K562 (cell line): ENCODE data around the gene FAM200A. TPM values are rescaled to one million over a fixed set of nuclear protein-coding genes. Genes with fewer than 3 reads are reported as not detected.

ENCODE experiments used
- ATAC-seq: fragments of 200-7000 bp; cut with Tn5 transposase; 3 replicates; pipeline ENCODE4 v1.9.1; 2020; ENCODE audit warnings: moderate library complexity
- Bru-seq: library from RNA; stranded (reverse); fragments of 400-500 nt; gene quantifications from one replicate; lab custom pipeline; 2021; lab: Mats Ljungman, UMichigan
- BruChase-seq, 2 experiments: library from RNA; stranded (reverse); fragments of 400-500 nt; gene quantifications; one replicate each; lab custom pipeline; 2021; lab: Mats Ljungman, UMichigan
- BruUV-seq: library from RNA; stranded (reverse); fragments of 400-500 nt; replicated peaks from 2 replicates; lab custom pipeline; 2021; lab: Mats Ljungman, UMichigan
- CTCF ChIA-PET: fragments of 300-600 bp; formaldehyde crosslinking; extraction: SDS; loops from one replicate; lab custom pipeline; 2021; ENCODE audit warnings: low intra/inter-chr PET ratio; lab: Yijun Ruan, JAX
- POLR2A ChIA-PET: fragments of 300-600, 350-650 bp; sonication (Branson Sonifier 250); formaldehyde crosslinking; extraction: SDS; loops from one replicate; lab custom pipeline; 2021; ENCODE audit warnings: antibody characterized with exemption, inconsistent platforms; lab: Yijun Ruan, JAX
- DNase-seq, 4 experiments: peaks; one replicate each; pipeline versions ENCODE4 v3.0.0 to v3.0.0-alpha.2; 2011 to 2018; ENCODE audit warnings: low spot score in 3 of 4, mixed read lengths in 3 of 4; ENCODE audit errors: extremely low read depth in 1 of 4
- FAIRE-seq: peaks from 2 replicates; lab custom pipeline; 2011; peaks lifted over from hg19 to GRCh38; lab: Jason Lieb, UNC
- H2AFZ ChIP-seq: 2 replicates; pipeline ENCODE4 v1.6.0; 2011; ENCODE audit warnings: low read depth, low read length, control low read depth, inconsistent platforms
- H3K27ac ChIP-seq: fragments of 200-600 bp; 3 replicates; pipeline ENCODE4 v1.8.0; 2011; ENCODE audit warnings: low read depth, mild to moderate bottlenecking, control low read depth, inconsistent platforms, low read length, moderate library complexity, mixed read lengths; ENCODE audit errors: extremely low read depth
- H3K27me3 ChIP-seq, 2 experiments: fragments of 300-600 bp in 1 of 2; 2 replicates in 1 of 2; 3 replicates in 1 of 2; pipeline versions ENCODE4 v1.6.0 to v1.8.0; 2011; ENCODE audit warnings: inconsistent platforms in 2 of 2, low read length in 2 of 2, mild to moderate bottlenecking in 1 of 2, mixed read lengths in 1 of 2, moderate library complexity in 1 of 2; ENCODE audit not compliant: control insufficient read depth in 2 of 2, insufficient read depth in 2 of 2
- H3K36me3 ChIP-seq: fragments of 300-600 bp; 3 replicates; pipeline ENCODE4 v1.8.0; 2011; ENCODE audit warnings: mild to moderate bottlenecking, low read length, inconsistent platforms; ENCODE audit not compliant: control insufficient read depth, insufficient read depth
- H3K4me1 ChIP-seq, 2 experiments: fragments of 200-600 bp in 1 of 2; replicated peaks in 1 of 2; 2 replicates in 1 of 2; 3 replicates in 1 of 2; pipeline versions ENCODE4 v1.5.1 to v1.8.0; 2011; ENCODE audit warnings: inconsistent platforms in 2 of 2, low read length in 2 of 2, mild to moderate bottlenecking in 1 of 2, mixed read lengths in 1 of 2, moderate library complexity in 1 of 2; ENCODE audit not compliant: control insufficient read depth in 2 of 2, insufficient read depth in 2 of 2
- H3K4me2 ChIP-seq: 2 replicates; pipeline ENCODE4 v1.6.1; 2011; ENCODE audit warnings: low read length, control low read depth, inconsistent platforms, mixed read lengths; ENCODE audit not compliant: insufficient read depth
- H3K4me3 ChIP-seq: fragments of 200-600 bp; sonication (generic), shearing (Covaris generic); 2 replicates; pipeline ENCODE4 v1.5.1; 2016; ENCODE audit warnings: control low read depth, inconsistent platforms
- H3K79me2 ChIP-seq: fragments of 200-600 bp; 3 replicates; pipeline ENCODE4 v1.8.0; 2011; ENCODE audit warnings: low read length, inconsistent platforms; ENCODE audit not compliant: control insufficient read depth, insufficient read depth
- H3K9ac ChIP-seq, 2 experiments: 2 replicates each; pipeline versions ENCODE4 v1.6.0 to v1.6.1; 2011; ENCODE audit warnings: low read depth in 2 of 2, low read length in 2 of 2, control low read depth in 1 of 2, inconsistent platforms in 1 of 2, mild to moderate bottlenecking in 1 of 2, mixed read lengths in 1 of 2; ENCODE audit not compliant: insufficient read depth in 1 of 2
- H3K9me1 ChIP-seq: one replicate; pipeline ENCODE4 v1.6.0; 2011; ENCODE audit warnings: inconsistent platforms, mild to moderate bottlenecking, low read length, moderate library complexity; ENCODE audit not compliant: control insufficient read depth, insufficient read depth
- H3K9me3 ChIP-seq: replicated peaks from 2 replicates; pipeline ENCODE4 v1.5.1; 2011; ENCODE audit warnings: low read depth, low read length, inconsistent platforms; ENCODE audit not compliant: control insufficient read depth, insufficient read depth
- H4K20me1 ChIP-seq: replicated peaks from 2 replicates; pipeline ENCODE4 v1.6.1; 2011; ENCODE audit warnings: low read length, inconsistent platforms, mixed read lengths; ENCODE audit not compliant: control insufficient read depth, insufficient read depth
- FOXK2 ChIP-seq, 2 experiments: fragments of 450-650 bp; IDR thresholded peaks in 1 of 2; conservative IDR thresholded peaks in 1 of 2; 2 replicates each; pipeline ENCODE4 v1.6.1; 2016; ENCODE audit warnings: low read depth in 2 of 2, mild to moderate bottlenecking in 1 of 2
- KDM5B ChIP-seq: fragments of 200-600 bp; sonication (generic); IDR thresholded peaks from 2 replicates; pipeline ENCODE4 v1.6.1; 2012; ENCODE audit warnings: low read depth, mild to moderate bottlenecking, moderate library complexity, low read length, control low read depth, inconsistent platforms; ENCODE audit not compliant: insufficient replicate concordance
- NRF1 ChIP-seq, 2 experiments: fragments of 450-650 bp; IDR thresholded peaks in 1 of 2; conservative IDR thresholded peaks in 1 of 2; 2 replicates each; pipeline ENCODE4 v1.6.1; 2014; ENCODE audit warnings: mild to moderate bottlenecking in 2 of 2
- ZNF263 ChIP-seq: sonication (generic); formaldehyde crosslinking; IDR thresholded peaks from 2 replicates; pipeline ENCODE4 v1.8.0; 2022; ENCODE audit warnings: mild to moderate bottlenecking, missing genetic modification reagents, borderline replicate concordance
- ZNF589 ChIP-seq: fragments of 200-800 bp; sonication (Bioruptor generic); IDR thresholded peaks from 2 replicates; pipeline ENCODE4 v1.6.1; 2016; ENCODE audit warnings: low read depth, missing genetic modification characterization, missing compliant biosample characterization
- ZNF609 ChIP-seq: sonication (generic); formaldehyde crosslinking; IDR thresholded peaks from 2 replicates; pipeline ENCODE4 v1.8.1; 2023; ENCODE audit warnings: missing genetic modification reagents, mild to moderate bottlenecking, borderline replicate concordance
- WGBS: fragments of 100-300 bp; shearing (Covaris generic); methylation state at CpG from one replicate; pipeline ENCODE4 v1.1.6; 2016; ENCODE audit warnings: low coverage, mixed read lengths; ENCODE audit not compliant: insufficient coverage; ENCODE audit errors: missing lambda C conversion rate; 5-methylcytosine and 5-hydroxymethylcytosine counted together
- in situ Hi-C: fragments of 300-500 bp; cut with MboI; formaldehyde crosslinking; loops from 4 replicates; pipeline ENCODE4 v1.15.0; 2018; ENCODE audit warnings: inconsistent platforms, mixed read lengths
- intact Hi-C: fragments of 100-400 bp; cut with micrococcal nuclease; formaldehyde crosslinking; loops from 2 replicates; pipeline ENCODE4 v1.14.2; 2022
- long read RNA-seq, 3 experiments: library from polyadenylated mRNA in 2 of 3; library from RNA in 1 of 3; unstranded in 2 of 3; stranded (forward) in 1 of 3; transcript quantifications; one replicate each; pipeline ENCODE4 v2.0.0, GENCODE V29; 2019 to 2022
- polyA minus RNA-seq, 3 experiments: library from RNA; depleted of rRNA, polyadenylated mRNA; stranded (reverse); fragments of >200 nt; gene quantifications; 2 replicates each; pipeline ENCODE4 v1.2.3, GENCODE V29; 2011
- polyA plus RNA-seq, 8 experiments: library from polyadenylated mRNA; depleted of rRNA in 4 of 8; stranded (reverse) in 5 of 8; unstranded in 3 of 8; fragments of >200 nt; fragmentation: Nextera tagmentation in 2 of 8; fragmentation: Illumina TruSeq in 1 of 8; extraction: Ambion mirVana in 2 of 8; extraction: Trizol in 1 of 8; gene quantifications; 2 replicates each; pipeline versions ENCODE4 v1.2.1 to v1.2.3, GENCODE V29; 2011 to 2014; ENCODE audit warnings: inconsistent platforms in 1 of 8, missing spikeins in 1 of 8
- total RNA-seq, 7 experiments: library from RNA; depleted of rRNA in 6 of 7; stranded (reverse); fragments of >200 nt in 6 of 7; fragmentation: Illumina TruSeq in 2 of 7; extraction: Trizol in 2 of 7; gene quantifications; 2 replicates each; pipeline versions ENCODE4 v1.2.1 to v1.2.3, GENCODE V29; 2011 to 2021; ENCODE audit warnings: low replicate concordance in 1 of 7
- TF ChIP-seq, protein P1 (sequence below), 2 experiments: fragments of 450-650 bp; conservative IDR thresholded peaks; 2 replicates each; pipeline ENCODE4 v1.6.1; 2017; ENCODE audit warnings: mild to moderate bottlenecking in 2 of 2, moderate library complexity in 2 of 2

FAM200A gene
- 6.9 and 16.6 TPM in 2 replicates for total RNA-seq (2011; cell fraction: chromatin; rRNA removed; ENCODE audit: low replicate concordance)
- total RNA-seq (2011; cell fraction: nucleolus; rRNA removed), result 7.0 and 9.2 TPM in 2 replicates
- total RNA-seq (2011; cell fraction: nucleoplasm; rRNA removed), result 5.3 and 6.7 TPM in 2 replicates
- total RNA-seq (2014; rRNA removed) (6.3 and 6.4 TPM in 2 replicates), total RNA-seq (2014; rRNA removed; fragmentation: Illumina TruSeq; extraction: Trizol) (8.3 and 10.2 TPM in 2 replicates), total RNA-seq (2015; rRNA removed; fragmentation: Illumina TruSeq; extraction: Trizol) (9.4 and 10.0 TPM in 2 replicates), total RNA-seq (2021) (6.3 and 7.0 TPM in 2 replicates), polyA plus RNA-seq (2011; rRNA removed) (6.8 and 11.2 TPM in 2 replicates), polyA plus RNA-seq (2014; fragmentation: Illumina TruSeq; extraction: Trizol) (10.3 and 11.3 TPM in 2 replicates), polyA plus RNA-seq (2014; fragmentation: Nextera tagmentation; extraction: Ambion mirVana) (1 to 10 TPM; 3.3 to 4.3 TPM), polyA plus RNA-seq (2014; rRNA removed) (7.9 and 9.0 TPM in 2 replicates), polyA minus RNA-seq (2011; rRNA and poly(A)+ RNA removed) (7.5 and 8.0 TPM in 2 replicates), Bru-seq, nascent RNA (percentile 80 among the genes with signal in this experiment), BruChase-seq, experiment 1, labeled RNA remaining after a 2-hour chase (percentile 81 among the genes with signal in this experiment), BruChase-seq, experiment 2, labeled RNA remaining after a 6-hour chase (percentile 79 among the genes with signal in this experiment)
- 3.9 and 4.3 TPM in 2 replicates for polyA plus RNA-seq (2011; cell fraction: cytosol; rRNA removed)
- polyA plus RNA-seq (2011; cell fraction: nucleus; rRNA removed), result 2.0 and 2.3 TPM in 2 replicates
- polyA plus RNA-seq (2012), result 5.5 and 5.8 TPM in 2 replicates
- polyA minus RNA-seq (2011; cell fraction: cytosol; rRNA and poly(A)+ RNA removed), result 3.4 and 4.9 TPM in 2 replicates
- 5.3 and 6.8 TPM in 2 replicates for polyA minus RNA-seq (2011; cell fraction: nucleus; rRNA and poly(A)+ RNA removed)
- long read RNA-seq, experiment 1, transcript FAM200A-202 (2 exons, 2,480 nt), result major isoform, 24 of 45 reads
- long read RNA-seq, experiment 1, partial matches to known transcripts, result 0 of 45 reads
- long read RNA-seq, experiment 1, other reads (novel, unspliced or antisense), result 21 of 45 reads
- long read RNA-seq, experiment 2, partial matches to known transcripts, result 0 of 13 reads
- long read RNA-seq, experiment 2, other reads (novel, unspliced or antisense), result 11 of 13 reads
- long read RNA-seq, experiment 3, transcript FAM200A-202 (2 exons, 2,480 nt), result major isoform, 7 of 10 reads
- long read RNA-seq, experiment 3, partial matches to known transcripts, result 0 of 10 reads
- long read RNA-seq, experiment 3, other reads (novel, unspliced or antisense), result 3 of 10 reads

DNA sequence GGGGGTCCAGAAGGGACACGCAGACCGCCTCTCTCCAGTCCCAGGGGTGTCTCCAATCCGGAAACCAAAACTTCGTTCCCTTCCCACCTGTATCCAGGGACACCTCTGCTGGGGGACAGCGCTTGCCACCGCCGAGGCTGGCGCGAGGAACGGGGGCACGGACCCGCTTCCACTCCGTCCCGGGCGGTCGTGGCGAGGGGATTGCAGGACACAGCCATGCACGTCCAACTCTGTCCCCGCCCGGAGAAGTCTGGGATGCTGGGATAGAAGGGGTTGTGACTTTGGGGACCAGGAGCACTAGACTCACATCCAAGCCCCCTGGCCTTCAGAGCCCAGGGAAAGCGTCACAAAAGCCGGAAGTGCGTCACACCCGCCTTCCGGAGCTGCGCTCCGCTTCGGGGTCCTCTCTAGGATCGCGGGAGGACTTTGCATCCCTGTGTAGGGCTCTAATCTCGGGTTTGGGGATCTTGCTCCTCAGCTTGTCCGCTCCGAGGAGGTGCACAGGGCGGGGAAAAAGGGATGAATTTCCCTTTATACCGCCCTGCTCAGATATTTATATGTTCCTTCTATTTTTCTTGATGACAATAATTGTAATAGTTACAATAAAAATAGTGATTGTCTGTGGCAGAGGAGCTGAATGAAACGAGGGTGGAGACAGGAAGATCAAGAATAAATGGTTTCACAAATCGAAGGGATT lies at the start of gene FAM200A:
TSS of gene FAM200A (minus strand) at position 348 of the 697 bp plus-strand sequence. CDS start 3,707 bp downstream, outside the sequence.
- peak; percentile 99 for ATAC-seq
- Histone ChIP-seq H3K27ac (peak within 1 kb of the TSS; percentile 76), H3K4me2 (peak within 1 kb of the TSS; percentile 95), H3K27me3 (no peaks in the 10 kb centered on the region), H3K79me2 (peaks cover 21% of the 10 kb centered on the region), H4K20me1 (no peaks in the 10 kb centered on the region), H3K9me3 (no peaks in the 10 kb centered on the region; the same call in 1 of the 2 replicates), H3K4me1 (peaks cover 7% of the 10 kb centered on the region in 2 experiments; a peak in 4 of 5 replicates), H3K9ac (peak within 1 kb of the TSS; percentile 93 to 94), H3K36me3 (peaks cover 40% of the 10 kb centered on the region), H3K9me1 (no peaks in the 10 kb centered on the region), H3K4me3 (peak within 1 kb of the TSS; percentile 79), H2AFZ (peak within 1 kb of the TSS; percentile 90)
- intact Hi-C loops, result loop anchor here (5.0 to 10.0 kb wide), 2 partner anchors 45 to 77 kb away; partner anchors contain the start of gene ZNF789
- FAIRE-seq, result peak; percentile 99
- ChIA-PET CTCF (interaction anchor here (0.9 kb wide), 1 partner anchor 52 kb away, joined by 3 read pairs; the partner anchor contains the start of gene ZNF394), POLR2A (interaction anchor here (1.0 to 1.2 kb wide), 4 partner anchors 16 to 52 kb away, joined by 3 to 6 read pairs (median 4); partner anchors contain the start of gene ZNF394)
- peak; percentile 92 to 98 (median 96) for DNase-seq
- 3% methylated on average over 37 of the region's 37 CpGs for whole genome bisulfite sequencing
- BruUV-seq, result no TSS peak
- in situ Hi-C loops, result no loop called here
- TF ChIP-seq ZNF589 (no peak), KDM5B (peak; percentile 93), FOXK2 (conservative IDR thresholded peaks at IDR 0.05 in 1 of 2, IDR thresholded peaks at IDR 0.05 in 1 of 2; ENCODE audit: low read depth in 2 of 2) (0 out of 4 replicates have a peak, but pooled peaks have one; percentile 32 to 49), ZNF263 (CRISPR knock-in tag) (peak; percentile 87), ZNF609 (no peak), NRF1 (conservative IDR thresholded peaks at IDR 0.05 in 1 of 2, IDR thresholded peaks at IDR 0.05 in 1 of 2) (peak; percentile 76 to 84)
- TF ChIP-seq, protein P1, sequence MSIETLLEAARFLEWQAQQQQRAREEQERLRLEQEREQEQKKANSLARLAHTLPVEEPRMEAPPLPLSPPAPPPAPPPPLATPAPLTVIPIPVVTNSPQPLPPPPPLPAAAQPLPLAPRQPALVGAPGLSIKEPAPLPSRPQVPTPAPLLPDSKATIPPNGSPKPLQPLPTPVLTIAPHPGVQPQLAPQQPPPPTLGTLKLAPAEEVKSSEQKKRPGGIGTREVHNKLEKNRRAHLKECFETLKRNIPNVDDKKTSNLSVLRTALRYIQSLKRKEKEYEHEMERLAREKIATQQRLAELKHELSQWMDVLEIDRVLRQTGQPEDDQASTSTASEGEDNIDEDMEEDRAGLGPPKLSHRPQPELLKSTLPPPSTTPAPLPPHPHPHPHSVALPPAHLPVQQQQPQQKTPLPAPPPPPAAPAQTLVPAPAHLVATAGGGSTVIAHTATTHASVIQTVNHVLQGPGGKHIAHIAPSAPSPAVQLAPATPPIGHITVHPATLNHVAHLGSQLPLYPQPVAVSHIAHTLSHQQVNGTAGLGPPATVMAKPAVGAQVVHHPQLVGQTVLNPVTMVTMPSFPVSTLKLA (conservative IDR thresholded peaks at IDR 0.05), result peak; percentile 58 to 77
